ENCODE results near the gene CT47B1.
"Not testable (repeated sequence)": the region's sequence is repeated elsewhere in the genome, so short reads cannot be mapped to it uniquely, and the experiment has no call there.

CT47B1 gene

DNA sequence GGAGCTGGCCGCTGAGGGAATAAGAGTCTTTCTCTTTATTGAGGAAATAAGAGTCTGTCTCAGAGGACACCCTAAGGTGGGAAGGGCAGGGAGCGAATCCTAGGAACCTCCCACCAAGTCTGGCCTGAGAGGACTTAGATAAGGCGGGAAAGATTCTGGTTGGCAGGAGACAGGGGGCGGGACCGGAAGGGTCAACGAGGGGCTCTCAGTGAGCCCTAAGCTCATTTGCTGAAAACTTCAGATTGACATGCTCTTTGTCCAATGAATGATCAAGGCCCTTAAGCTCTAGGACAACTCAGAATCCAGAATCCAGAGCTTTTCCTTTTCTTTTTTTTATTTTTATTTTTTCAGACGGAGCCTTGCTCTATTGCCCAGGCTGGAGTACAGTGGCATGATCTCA lies at the start of gene CT47B1:
CT47B1 (minus strand) TSS at position 101 of the 400 bp plus-strand sequence. CDS start 196 bp downstream, outside the sequence.
- not testable (repeated sequence) for DNase-seq (ENCODE audit: low read depth)

DNA sequence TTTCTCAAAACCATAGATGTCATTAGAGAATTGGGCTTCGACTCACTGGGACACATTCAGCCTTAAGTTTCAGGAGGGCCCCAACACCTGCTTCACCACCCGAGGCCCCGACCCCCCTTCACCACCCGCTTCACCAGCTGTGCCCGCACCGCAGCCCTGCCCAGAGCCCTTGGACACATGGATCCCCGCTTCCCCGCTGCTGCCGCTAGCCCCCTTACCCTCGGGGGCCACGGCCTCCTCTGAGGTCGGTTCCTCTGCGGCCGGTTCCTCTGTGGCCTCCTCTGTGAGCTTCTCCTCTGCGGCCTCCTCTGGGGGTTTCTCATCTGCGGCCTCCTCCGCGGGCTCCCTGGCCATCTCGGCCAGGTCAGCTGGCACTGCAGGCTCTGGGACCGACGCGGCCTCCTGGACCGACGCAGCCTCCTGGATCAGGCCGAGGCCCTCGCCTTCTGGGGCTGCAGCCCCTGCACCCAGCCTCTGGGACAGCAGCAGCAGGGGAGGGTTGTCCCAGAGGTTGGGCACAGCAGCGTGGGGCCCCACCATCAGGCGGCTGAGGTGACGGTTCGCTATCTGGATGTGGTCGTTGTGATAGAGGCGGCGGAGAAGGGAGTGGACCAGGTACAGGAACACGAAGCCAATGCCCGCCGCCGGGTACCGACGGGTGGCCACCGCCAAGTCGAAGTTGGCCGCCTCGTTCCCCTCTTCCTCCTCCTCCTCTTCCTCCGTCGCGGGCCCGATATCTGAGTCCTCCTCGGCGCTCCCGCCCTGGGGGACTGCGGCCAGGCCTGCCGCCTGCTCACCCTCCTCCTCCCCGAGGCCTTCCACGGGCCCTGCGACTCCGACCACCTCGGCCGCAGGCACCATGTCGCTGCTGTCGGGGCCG lies 748 bp downstream of the CT47B1 start:
- no peak for DNase-seq (ENCODE audit: low read depth)

DNA sequence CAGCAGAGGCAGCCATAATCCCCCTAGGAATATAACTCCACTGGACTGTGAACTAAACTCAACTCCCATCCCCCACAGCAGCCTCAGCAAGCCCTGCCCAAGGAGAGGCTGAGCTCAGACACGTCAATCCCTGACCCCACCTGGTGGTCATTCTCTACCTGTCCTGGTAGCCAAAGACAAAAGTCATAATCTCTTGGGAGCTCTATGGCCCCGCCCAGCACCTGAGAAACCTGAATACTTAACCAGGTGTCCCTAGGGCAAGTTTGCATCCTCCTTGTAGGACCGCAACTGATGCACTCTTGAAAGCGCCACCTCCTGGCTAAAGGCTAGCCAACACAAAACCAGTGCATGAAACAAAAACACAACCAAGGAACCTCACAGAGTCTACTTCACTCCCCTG lies 18.4 kb downstream of the CT47B1 start:
- no peak for DNase-seq (ENCODE audit: low read depth)

DNA sequence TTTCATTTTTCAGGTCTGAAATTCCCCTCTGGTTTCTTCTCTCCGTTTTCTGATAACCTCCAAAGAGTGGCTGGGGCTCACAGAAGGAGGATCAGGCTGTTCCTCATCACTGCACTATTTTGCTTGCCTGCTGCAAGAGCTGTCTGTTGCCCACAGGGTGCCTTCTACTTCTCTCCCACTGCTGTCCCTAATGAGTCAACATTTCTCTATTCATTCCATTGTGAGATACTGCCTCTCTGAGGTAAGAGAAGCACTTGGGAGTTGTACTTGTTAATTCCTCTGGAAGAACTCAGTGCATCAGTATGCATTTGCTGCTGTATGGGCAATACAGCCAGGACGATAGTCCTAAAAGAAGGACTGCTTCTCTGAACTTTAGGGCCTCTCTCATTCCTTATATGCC lies 34.8 kb downstream of the CT47B1 start:
- DNase-seq (ENCODE audit: low read depth): no peak

DNA sequence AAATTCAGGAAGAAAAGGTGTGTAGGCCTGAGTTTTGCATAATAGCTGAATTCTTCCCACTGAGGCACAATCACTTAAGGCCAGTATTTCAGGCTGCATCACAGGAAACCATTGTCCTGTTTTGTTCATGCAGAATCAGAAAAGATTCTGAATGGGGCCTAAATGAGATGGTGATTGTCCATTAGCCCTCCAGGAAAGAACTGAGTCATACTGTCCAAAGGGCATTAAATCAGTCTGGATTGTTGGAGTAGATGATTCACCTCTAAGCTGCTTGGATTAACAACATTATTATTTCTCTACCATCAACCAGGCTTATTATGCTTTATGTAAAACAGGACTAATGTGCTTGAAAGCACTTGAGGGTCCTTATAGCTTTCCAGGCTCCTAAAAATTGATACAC lies 36.2 kb downstream of the CT47B1 start:
- no peak for DNase-seq (ENCODE audit: low read depth)

DNA sequence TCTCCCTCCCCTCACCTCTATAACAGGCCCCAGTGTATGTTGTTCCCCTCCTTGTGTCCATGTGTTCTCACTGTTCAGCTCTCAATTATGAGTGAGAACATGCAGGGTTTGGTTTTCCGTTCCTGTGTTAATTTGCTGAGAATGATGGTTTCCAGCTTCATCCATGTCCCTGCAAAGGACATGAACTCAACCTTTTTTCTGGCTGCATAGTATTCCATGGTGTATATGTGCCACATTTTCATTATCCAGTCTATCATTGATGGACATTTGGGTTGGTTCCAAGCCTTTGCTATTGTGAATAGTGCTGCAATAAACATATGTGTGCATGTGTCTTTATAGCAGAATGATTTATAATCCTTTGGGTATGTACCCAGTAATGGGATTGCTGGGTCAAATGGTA lies 48.5 kb downstream of the CT47B1 start:
- not testable (repeated sequence) for DNase-seq (ENCODE audit: low read depth)

DNA sequence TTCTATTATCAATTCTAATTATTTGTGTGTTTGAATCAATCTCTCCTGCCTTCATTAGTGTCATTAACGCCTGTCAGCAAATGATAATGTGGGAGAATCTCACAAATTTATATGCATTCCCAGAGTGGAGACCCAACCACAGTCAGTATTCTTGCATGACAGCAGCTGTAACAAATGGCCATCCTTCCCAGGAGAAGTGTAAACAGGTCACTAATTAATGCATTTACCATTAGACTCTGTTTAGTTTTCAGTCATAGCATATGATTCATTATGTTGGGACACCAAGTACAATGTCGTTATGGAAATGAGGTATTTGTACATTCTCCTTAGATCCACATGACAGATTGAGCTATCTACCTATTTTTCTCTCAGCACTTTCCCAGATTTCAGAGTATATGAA lies 50.5 kb downstream of the CT47B1 start:
- DNase-seq (ENCODE audit: low read depth): no peak

DNA sequence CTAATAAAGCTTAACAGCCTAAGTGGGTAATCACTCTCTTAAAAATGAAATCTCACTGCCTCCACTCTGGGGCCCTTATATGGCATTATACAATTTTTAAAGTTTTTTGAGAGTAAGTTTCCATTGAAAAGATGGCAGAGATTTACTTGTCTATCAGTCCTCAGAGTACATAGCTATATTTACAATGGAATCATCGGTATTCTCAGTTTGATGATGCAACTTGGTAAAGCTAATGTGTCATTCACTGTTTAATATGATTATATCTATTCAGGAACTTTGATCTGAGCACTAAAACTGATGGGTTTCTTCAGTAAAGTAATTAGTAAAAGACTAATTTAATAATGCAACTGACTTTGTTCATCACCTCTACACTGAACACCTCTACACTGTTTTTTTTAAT lies 51.6 kb downstream of the CT47B1 start:
- DNase-seq (ENCODE audit: low read depth): no peak

DNA sequence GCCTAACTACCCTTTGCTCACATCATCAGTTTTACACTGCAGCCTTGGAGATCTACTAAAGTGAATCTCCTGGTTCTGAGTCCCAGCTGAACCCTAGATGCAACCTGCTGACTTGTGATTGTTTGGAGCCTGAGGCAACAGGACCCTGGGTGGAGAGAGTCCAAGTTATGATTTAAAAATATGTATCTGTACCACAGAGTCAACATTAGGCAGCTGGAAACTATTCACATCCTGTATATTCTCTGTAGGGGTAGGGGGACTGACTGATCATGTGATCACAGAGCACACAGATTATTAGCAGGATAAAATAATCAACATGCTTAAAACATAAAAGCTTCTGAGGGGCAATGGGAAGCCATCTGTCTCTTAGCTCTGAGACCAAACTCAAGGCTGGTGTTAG lies 52.1 kb downstream of the CT47B1 start:
- no peak for DNase-seq (ENCODE audit: low read depth)

All from stimulated activated CD8-positive, alpha-beta memory T cell treated with anti-CD3 and anti-CD28 coated beads, Interleukin-15, amount 100 ng/mL, for 24 hours (primary cell).